ENCODE measurements around the gene ADARB1.
A peak's percentile ranks its signal among the peaks of the same experiment; 100 is the strongest.

The ADARB1 gene

DNA sequence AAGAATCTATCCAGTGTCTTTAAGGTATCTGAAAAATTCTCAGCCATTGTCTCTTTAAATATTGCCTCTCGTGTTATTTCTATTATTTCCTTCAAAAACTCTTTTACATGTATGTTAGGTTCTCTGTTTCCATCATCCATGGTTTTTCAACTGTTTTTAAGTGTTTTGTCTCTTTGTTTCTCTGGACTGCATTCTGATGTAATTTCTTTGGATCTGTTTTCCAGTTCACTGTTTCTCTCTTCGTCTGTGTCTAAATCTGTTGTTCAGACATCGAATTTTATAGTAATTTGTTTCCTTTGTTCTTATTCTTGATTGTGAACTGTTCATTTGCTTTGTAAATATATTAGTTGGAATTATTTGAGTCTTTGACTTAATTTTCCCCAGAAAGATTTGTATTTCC is 169.2 kb downstream of the ADARB1 start:
- no peak for DNase-seq

DNA sequence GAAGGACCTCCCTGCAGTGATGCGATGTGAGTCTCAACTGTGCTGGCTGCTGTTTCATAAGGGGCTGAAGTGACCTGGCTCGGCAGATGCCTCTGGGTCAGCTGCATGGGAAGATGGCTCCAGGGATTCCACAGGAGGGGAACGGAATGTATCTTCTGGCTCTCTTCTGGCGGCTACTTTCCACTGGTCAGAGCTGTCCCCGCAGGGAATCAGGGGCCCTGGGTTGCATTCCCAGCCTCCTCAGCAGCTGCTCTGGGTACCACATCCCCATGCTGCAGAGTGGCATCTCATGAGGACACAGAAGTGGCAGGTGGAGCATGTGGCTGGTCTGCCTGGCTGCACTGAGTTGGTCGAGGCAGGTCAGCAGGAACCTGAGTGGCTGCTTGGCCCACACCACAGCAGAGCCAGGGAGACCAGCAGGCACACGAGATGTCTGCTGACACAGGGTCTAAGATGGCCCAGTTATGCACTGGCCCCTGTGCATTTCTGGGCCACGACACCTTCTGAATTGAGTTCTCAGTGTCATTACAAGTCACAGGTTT is 170.5 kb downstream of the ADARB1 start:
- no peak for DNase-seq

DNA sequence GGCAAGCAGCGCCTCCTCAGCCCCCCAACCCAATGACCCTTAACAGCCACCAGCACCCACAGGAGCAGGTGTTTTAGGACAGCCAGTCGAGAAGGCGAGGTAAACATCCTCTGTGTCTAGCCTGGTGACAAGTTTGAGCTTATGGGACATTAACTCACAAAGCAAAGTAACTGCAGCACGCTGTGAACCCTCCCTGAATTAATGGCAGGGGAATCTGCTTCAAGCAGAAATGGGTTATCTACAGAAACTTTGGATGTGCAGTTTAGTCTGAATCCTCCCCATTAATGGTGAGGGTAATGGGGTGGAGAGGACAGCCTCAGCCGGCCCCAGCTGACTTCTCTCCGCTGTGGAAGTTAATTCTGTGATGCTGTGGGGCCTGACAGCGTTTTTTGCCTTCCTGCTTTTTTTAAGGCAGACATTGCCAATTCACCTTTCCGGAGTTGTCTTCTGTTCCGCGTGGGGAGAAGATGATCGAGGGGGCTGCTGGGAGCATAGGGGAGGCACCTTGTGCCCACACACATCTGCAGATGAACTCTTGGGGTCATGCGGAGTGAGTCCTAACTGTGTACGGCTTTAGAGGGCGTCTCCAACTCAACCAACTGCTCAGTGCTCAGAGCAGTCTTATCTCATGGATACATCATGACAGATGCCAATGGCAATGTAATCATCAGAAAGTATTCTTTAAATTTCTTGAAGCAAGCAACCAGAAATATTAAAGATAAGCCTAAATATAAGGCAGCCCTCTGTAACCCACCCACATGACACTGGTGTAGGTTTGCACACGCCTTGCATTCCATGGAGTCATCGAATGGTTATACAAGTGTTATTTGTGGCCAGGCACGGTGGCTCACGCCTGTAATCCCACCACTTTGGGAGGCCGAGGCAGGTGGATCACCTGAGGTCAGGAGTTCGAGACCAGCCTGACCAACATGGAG is 172.3 kb downstream of the ADARB1 start:
- DNase-seq: no peak

DNA sequence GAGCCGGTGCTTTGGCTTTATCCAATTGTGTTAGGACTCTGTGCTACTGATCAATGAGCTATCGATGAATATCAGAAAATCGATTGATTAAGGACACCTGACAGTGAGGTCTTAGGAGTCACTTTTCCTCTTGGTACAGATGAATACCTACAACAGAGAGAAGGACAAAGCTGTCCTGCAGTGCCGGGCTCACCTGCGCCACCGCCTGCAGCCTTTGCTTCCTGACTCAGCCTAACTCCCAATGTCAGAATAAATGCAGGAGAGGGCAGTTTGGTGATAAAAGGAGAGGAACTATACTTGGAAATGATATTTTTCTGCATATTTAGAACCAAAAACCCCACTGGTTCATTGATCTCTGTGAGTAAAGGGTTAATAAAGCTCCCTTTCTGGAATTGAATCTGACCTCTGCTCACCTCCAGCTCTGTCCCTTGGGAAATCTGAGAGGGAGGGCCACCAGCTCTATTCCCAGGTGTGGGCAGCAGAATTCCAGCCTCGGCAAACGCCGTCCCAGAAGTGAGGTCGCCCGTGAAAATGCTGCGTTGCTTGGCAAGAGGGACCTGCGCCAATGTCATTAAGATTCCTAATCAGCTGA is 174.0 kb downstream of the ADARB1 start:
- DNase-seq: no peak

DNA sequence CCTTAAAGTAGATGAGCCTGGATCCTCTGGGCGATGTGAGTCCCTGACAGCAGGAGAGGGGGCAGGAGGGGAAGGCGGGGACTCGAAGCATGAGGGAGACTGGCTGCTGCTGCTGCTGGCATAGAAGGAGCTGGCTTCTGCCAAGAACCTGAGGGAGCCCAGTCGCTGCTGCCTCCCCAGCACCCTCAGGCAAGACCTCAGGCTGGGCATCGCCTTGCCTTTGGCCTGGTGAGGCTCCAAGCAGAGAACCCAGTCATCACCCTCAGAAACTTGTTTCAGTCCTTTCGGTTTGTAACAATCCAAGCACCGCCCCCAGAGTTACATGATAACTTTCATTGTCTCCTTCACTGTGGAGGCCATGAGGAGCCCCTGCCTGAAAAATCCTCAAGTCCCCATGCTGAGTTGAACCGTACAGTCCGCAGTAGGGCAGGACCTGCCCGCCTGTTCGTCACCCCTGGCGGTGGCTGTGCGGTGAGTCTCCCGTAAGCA is 174.6 kb downstream of the ADARB1 start:
- DNase-seq: no peak

DNA sequence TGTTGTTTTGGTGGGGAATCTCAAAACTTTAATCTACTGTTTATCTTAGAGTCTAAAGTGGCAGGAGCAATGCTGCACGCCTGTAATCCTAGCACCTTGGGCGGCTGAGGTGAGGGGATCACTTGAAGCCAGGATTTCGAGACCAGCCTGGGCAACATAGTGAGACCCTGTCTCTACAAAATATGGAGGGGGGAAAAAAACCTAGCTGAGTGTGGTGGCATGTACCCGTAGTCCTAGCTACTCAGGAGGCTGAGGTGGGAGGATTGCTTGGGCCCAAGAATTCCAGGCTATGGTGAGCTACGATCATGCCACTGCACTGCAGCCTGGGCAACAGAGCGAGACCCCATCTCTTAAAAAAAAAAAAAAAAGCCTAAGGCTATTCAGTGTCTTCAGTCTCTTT is 175.2 kb downstream of the ADARB1 start:
- DNase-seq: no peak

DNA sequence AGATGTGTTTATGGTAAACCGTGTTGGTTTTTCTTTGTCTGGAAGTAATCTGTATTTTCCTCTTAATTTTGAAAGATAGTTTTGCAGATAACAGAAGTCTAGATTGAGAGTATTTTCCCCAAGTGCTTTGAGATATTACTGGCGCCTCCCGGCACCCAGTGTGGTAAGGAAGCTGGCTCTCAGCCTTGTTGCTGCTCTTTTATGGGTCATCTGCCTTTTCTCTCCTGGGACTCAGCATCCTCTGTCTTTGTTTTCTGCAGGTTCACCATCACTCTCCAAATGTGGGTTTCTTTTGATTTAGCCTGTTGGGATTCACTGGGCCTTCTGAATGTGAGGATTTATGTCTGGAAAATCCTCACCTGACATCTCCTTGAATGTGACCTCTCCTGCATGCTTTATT is 175.9 kb downstream of the ADARB1 start:
- DNase-seq: no peak

DNA sequence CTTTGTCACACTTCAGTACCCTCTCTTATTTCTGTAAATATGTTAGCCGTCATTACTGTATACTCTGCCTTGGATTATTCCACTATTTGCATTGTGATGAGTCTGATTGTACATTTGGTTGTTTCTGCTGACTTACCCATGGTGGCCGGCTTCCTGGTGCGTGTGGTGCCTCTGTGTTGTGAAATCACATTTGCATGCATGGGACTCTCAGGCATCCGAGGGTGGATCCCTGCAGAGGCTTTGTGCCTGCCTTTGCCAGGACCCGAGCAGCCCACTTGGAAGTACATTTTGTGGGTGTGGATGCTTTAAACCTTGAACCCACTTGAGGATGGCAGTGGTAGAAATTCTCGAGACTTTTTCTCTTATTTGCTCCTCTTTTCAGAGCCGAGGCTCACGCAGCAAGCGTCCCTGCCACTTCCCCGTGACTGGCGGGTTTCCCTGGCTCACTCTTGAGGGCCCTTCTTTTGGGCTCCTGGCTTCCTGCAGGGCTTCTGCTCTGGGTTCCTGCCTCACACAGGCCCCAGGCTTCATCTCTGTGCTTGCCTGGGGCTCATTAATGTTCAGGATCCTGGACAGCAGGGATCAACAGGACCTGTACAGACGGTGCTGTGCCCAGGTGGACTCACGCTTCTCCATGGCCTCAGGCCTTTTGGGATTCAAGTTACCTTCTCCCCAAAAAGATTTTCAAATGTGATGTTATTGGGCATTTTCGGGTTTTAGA is 176.7 kb downstream of the ADARB1 start:
- no peak for DNase-seq

DNA sequence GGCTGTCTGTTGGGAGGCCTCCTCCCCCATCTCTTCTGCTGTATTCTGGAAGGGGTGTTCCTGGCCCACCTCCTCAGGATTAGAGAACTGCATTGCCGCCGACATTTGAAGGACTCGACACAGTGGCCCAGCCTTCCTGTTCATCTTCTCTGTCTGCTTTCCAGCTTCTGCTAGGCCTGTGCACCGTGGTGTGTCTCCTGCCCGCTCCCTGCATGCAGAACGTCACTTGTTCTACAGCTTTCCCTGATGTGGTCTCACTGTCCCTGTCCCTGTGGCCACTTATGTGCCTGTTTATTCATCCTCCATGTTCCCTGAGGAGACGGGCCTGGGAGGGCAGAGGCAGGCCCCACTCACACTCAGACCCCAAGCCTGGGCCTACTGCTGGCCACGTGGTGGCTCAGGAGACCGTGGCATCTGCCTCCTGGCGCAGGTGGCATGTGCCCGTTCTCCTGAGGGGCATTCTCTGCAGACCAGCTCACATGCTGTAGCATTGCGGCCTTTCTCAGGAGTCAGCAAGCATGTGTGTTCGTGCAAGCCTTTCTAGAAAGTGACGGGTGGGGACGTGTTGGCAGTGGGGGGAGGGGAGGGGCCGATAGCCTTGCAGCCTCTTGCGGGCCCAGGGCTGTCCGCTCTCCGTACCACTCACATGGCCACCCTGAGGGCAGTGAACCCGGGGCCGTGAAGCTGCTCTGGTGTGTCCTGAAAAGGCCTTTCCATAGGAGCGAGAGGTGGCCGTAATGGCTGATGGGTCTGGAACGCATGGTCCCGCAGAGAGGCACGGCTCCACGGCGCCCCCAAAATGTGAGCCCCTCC is 177.5 kb downstream of the ADARB1 start:
- no peak for DNase-seq

DNA sequence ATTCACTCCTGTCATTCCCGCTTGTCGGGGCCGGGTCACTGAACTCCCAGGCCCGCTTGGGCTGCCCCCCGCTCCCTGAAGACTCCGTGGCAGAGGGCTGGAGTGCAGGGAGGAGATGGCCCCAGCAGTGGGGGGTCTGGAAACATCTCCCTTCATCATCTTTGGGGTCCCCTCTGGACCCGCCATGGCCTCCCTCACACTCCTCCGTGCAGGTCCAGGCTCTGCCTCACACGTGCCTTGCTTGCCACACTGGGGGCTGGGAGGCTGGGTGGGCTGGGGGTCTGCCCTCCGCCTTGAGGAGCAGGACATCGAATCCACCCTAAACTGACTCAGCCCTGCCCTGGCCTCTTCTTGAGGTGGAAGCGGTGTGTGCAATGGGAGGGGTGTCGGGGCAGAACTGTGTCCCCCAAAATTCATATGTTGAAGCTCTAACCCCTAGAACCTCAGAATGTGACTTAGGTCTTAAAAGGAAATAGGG is 178.1 kb downstream of the ADARB1 start:
- DNase-seq: no peak

DNA sequence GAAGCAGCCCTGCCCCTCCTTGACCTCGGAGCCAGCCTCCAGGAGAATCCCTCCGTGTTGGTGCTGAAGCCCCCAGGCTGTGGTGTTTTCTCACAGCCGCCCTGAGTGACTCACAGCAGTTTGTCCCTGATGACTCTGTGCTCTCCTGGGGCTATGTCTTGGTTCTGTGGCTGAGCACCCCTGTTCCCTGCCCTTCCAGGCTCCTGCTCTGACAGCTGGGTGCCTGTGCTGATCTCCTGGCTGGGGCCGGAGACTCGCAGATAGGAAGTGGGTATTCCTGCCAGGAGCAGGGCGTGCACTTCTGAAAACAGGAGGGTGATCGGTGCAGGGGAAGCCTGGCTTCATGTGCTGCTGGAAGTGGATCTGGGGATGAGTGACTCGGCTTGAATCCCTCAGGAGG is 178.8 kb downstream of the ADARB1 start:
- no peak for DNase-seq

DNA sequence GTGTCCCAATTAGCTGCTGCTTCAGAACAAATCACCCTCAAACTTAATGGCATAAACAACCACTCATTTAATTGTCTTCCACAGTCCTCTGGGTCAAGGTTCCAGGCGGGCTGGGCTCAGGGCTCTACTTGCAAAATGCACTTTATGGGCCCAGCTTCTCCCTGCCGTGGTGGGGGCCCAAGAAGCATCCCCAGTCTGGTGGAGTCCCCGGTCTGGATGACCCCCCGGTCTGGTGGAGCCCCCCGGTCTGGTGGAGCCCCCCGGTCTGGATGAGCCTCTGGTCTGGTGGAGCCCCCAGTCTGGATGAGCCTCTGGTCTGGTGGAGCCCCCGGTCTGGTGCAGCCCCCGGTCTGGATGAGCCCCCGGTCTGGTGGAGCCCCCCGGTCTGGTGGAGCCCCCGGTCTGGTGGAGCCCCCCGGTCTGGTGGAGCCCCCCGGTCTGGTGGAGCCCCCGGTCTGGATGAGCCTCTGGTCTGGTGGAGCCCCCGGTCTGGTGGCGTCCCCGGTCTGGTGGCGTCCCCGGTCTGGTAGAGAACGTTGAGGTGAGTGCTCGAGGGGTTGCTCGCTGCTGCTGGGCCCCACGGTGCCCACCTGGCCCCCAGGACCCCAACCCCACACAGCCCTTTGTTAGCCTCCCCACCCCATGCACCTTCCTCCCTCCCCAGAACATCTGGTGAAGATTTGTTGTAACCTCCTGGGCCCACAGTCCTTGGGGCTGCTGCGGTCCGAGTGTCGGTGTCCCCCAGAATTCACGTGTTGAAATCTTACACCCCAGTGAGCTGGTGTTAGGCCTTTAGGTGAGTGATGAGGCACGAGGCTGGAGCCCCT is 179.5 kb downstream of the ADARB1 start:
- no peak for DNase-seq

DNA sequence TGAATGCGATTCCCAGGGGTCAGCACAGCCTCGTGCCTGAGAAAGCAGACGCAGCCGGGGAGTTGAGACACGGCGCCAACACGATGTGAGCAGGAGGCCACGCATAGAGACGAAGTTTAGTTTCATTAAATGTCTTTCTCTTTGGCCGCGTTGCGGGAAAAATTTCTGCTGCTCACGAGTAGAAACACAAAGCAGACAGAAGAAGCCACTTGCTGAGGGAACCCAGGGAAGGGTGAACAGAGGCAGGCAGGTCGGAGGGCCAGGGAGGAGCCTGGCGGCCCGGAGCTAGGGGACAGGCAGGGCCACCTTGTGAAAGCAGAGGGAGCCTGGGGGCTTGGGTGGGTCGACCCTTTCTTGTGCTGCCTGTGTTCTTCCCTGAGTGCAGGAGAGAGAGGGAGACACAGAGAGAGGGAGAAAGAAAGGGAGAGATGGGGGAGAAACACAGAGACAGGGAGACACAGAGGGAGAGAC is 180.1 kb downstream of the ADARB1 start:
- no peak for DNase-seq

DNA sequence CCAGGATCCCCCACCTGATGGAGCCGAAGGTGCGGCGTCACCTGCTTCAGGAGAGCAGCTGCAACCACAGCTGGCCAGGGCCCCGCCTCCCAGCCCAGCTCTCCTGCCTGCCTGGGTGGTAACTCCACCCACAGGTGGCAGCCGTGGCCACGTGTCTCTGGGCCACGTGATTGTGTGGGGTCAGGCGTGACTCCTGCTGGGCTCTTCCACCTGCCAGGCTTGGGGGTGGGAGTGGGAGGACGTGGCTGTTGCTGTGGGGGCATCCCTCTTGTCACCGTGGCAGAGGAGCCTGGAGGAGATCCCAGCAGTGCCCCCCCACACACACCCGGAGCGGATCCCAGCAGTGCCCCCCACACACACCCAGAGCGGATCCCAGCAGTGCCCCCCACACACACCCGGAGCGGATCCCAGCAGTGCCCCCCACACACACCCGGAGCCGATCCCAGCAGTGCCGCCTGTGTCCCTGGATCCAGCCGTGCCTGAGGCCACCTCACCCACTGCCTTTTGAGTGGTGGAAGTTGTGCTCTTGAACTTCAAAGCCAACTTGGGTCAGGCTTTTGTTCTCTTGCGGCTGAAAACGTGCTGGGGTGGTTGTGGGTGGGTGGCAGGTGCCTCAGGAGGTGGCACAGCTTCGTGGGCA is 181.1 kb downstream of the ADARB1 start:
- DNase-seq: peak; percentile 18

DNA sequence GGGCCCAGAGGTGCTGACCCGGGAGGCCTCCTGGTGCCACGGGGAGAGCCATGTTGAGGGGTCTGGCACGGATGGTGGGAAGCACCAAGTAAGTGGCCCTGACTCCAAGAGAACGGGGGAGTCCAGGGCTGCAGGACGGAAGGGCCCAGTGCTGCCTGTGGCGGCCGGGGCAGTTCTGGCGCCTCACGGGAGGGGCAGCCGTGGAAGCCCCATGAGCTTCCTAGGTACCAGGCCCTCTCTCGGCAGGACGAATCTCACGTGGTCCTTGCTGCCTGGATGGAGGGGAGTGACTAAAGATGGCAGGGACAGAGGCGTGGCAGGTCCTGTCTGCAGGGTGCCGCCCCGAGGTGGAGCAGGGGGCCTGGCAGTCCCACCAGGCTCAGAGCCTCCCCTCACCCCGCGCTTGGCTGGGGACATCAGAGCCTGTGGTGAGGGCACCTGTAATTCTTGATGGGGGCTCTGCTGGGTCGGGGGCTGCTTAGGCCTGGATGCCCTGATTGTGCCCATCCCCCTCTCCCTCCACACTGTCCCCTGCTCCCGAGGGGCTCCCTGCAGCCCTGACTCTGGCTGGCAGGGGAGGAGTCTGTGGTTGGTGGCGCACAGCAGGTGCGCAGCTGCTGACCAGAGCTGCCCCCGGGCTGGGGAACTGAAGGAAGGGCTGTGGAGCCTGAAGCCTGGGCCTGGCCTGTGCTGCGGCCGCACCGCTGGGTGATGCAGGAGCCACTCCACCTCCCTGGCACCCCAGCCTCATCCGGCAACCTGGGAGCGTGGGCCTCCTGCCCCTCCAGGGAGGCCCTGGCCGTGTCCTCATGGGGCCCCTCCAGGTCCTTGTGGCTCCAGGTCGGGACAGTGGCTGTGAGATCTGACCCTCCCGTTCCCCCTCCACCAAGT is 181.9 kb downstream of the ADARB1 start:
- DNase-seq: no peak

DNA sequence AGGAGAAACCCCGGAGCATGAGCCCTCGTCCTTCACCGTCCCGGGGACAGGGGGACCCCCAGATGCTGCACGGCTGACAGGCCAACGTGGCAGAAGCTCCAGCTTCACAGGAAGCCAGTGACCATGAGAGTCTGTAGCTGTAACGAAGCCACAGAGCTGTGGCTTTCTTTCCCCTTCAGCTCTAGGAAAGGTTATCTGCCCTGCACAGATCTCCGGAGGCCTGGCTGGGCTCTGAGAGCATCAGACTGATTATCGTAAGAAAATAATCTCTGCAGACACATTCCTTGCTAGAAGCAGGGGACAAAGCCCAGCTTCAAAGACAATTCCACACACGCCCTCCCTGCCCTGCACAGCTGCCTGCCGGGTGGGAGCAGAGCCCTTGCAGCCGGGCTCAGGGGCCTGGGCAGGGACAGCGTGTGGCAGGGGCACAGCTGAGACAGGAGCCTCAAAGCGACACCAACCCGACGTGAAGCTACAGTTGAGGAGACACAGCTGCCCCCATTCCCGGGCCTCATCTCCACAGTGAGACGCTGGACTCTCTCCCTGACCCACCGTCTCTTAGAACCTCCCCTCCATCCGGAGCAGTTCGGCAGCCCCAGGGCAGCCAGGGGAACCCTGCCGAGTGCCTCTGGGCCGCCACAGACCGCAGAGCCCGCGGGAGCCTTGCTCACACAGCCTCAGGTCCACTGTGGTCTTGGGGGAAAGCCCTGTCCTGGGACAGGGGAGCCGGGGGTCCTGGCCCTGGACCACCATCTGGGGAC is 182.7 kb downstream of the ADARB1 start:
- no peak for DNase-seq

DNA sequence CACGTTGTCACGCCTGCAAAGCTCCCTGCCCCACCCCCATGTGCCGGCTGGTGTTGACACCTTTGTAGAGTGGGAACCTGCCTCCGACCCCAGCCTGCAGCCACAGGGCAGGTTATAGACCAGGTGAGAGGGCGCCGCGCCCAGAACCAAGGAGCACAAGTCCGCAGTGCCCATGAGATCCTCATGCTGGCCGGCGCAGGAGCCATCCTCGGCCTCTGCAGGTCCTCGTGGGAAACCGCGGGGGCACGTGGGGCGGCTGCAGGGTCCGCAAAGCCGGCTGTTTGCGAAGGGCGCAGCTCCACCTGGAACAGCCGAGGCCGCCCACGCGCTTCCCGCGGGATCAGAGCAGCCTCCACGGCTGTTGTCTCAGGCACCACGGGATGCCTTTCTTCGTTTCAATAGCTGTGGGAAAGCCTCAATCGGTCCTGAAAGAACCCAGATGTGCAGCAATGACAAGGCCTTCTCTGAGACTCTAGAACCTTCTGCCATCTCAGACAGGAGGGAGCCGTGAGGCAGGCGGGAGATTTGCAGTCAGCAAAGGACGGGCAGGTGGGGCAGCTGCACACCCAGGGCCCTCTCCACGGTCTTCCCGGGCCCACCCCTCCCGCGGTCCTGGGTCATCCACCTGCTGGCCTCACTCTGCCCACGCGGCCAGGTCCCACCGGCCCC is 183.4 kb downstream of the ADARB1 start:
- DNase-seq: no peak

DNA sequence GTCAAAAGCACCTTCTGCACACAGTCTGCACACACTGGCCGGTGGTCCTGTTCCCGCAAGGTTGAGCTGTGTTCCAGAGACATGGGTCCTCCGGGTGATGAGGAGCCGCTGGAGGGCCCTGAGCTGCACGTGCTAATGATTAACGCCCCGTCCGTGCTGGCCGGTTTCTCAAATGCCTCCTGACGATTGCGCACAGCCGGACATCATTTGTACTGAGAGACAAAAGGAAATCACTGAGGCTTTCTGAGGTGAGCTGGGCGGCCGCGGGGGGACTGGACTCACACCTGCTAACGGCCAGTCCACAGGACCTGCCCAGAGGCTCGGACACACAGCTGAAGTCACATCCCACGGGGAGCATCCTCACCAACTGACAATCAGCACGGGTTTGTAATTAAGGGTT is 184.1 kb downstream of the ADARB1 start:
- no peak for DNase-seq

Data from NCI-H526 treated with DMSO at 0.1 percent for 48 hours (cell line).